Prostate gland (tissue), 2 donors: ENCODE results near the gene CA7. TPM values are rescaled to one million over a fixed set of nuclear protein-coding genes. Genes with fewer than 3 reads are reported as not detected.

Source experiments
- DNase-seq: peaks from one replicate; pipeline ENCODE4 v3.0.0-alpha.2; 2019; ENCODE audit warnings: low spot score
- H3K27ac ChIP-seq, 2 donors: fragments of 200-600 bp; sonication (generic); 2 replicates each; pipeline ENCODE4 v1.5.1; 2017 to 2019
- H3K27me3 ChIP-seq: fragments of 200-600 bp; sonication (generic); replicated peaks from 2 replicates; pipeline ENCODE4 v1.5.1; 2019; ENCODE audit not compliant: insufficient read depth
- H3K36me3 ChIP-seq, 2 donors: fragments of 200-600 bp; sonication (generic); 1 replicate in 1 of 2; 2 replicates in 1 of 2; pipeline versions ENCODE4 v1.5.1 to v1.8.1; 2017 to 2019
- H3K4me1 ChIP-seq: fragments of 200-600 bp; sonication (generic); replicated peaks from 2 replicates; pipeline ENCODE4 v1.5.1; 2019
- H3K4me3 ChIP-seq, 2 donors: fragments of 200-600 bp; sonication (generic); 2 replicates each; pipeline ENCODE4 v1.5.1; 2017 to 2019
- H3K9me3 ChIP-seq: fragments of 200-600 bp; sonication (generic); 2 replicates; pipeline ENCODE4 v1.5.1; 2017
- CTCF ChIP-seq, 4 experiments: fragments of 200-600 bp in 2 of 4; fragments of 450-650 bp in 2 of 4; sonication (generic) in 2 of 4; IDR thresholded peaks; 1 replicate in 3 of 4; 2 replicates in 1 of 4; pipeline ENCODE4 v1.5.1; 2016 to 2019; ENCODE audit warnings: antibody characterized with exemption in 4 of 4, mild to moderate bottlenecking in 2 of 4, moderate library complexity in 2 of 4
- POLR2A ChIP-seq: fragments of 450-650 bp; IDR thresholded peaks from one replicate; pipeline ENCODE4 v1.6.1; 2016; ENCODE audit warnings: antibody characterized with exemption, mild to moderate bottlenecking
- POLR2AphosphoS5 ChIP-seq: sonication (generic); formaldehyde crosslinking; IDR thresholded peaks from one replicate; pipeline ENCODE4 v1.6.1; 2017; ENCODE audit warnings: antibody characterized with exemption
- WGBS: methylation state at CpG from one replicate; pipeline ENCODE4 v1.1.5; 2018; 5-methylcytosine and 5-hydroxymethylcytosine counted together
- intact Hi-C: fragments of 100-400 bp; cut with DNase I; formaldehyde crosslinking; loops from one replicate; pipeline ENCODE4 v1.14.2; 2022
- total RNA-seq, 2 donors: library from RNA; depleted of rRNA; stranded (reverse); fragments of >200 nt; gene quantifications; one replicate each; pipeline ENCODE4 v1.1.0, GENCODE V29; 2016

Gene CA7
- total RNA-seq, 2 donors from 2014 or later, result 1.9 TPM; not detected in 1

GRCh38 chr16:66834746-66835145, 9.5 kb upstream of the CA7 start:
- H3K27ac ChIP-seq, result no peak overlapping the region
- H3K4me3 ChIP-seq, result no peak overlapping the region
- H3K36me3 ChIP-seq, result no peaks in the 10 kb centered on the region
- DNase-seq, result no peak
- TF ChIP-seq POLR2A (no peak), CTCF (IDR thresholded peaks at IDR 0.05) (no peak), POLR2AphosphoS5 (no peak)
- no peaks in the 10 kb centered on the region for H3K27me3 ChIP-seq
- H3K4me1 ChIP-seq, result peaks cover 2% of the 10 kb centered on the region
- WGBS, result 91% methylated on average over 5 of the region's 5 CpGs
- H3K9me3 ChIP-seq, result no peaks in the 10 kb centered on the region
- intact Hi-C loops, result loop anchor here (5.0 kb wide), 1 partner anchor 38 kb away; no protein-coding TSS in a partner anchor

GRCh38 chr16:66840883-66841282, 3.3 kb upstream of the CA7 start:
- H3K9me3 ChIP-seq, result no peaks in the 10 kb centered on the region
- WGBS, result 50% methylated on average over 3 of the region's 3 CpGs

DNA sequence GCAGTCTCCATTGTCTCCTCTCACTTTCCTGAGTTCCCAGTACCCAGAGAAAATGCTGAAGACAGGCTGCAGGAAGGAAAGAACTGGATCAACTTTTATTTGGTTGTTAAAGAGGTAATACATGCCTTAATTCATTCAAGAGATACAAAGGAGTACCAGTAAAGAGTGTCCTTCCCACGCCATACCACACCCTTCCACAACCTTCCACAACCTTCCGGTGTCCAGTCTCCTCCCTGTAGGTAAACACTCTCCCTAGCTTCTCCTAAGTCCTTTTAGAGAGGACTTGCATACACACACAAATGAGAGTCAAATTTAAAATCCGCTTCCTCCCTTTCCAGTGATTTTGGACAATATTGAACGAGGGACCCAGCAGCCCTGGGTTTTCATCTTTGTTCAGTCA, 2.8 kb upstream of the CA7 start:
- no peaks in the 10 kb centered on the region for H3K9me3 ChIP-seq
- H3K4me3 ChIP-seq, result no peak overlapping the region
- H3K27me3 ChIP-seq, result peaks cover 5% of the 10 kb centered on the region
- peaks cover 3% of the 10 kb centered on the region for H3K4me1 ChIP-seq
- DNase-seq, result no peak
- 68% methylated on average over 4 of the region's 4 CpGs for WGBS
- TF ChIP-seq POLR2AphosphoS5, result no peak
- TF ChIP-seq POLR2A, result no peak
- TF ChIP-seq CTCF (IDR thresholded peaks at IDR 0.05), result no peak
- H3K36me3 ChIP-seq, result no peaks in the 10 kb centered on the region
- H3K27ac ChIP-seq, result no peak overlapping the region
- intact Hi-C loops, result no loop called here

More at GRCh38 chr16:66840883-66841282, 3.3 kb upstream of the CA7 start:
- H3K4me3 ChIP-seq, result no peak overlapping the region
- no peak for DNase-seq
- H3K27me3 ChIP-seq, result peaks cover 5% of the 10 kb centered on the region
- TF ChIP-seq CTCF (IDR thresholded peaks at IDR 0.05) (no peak), POLR2A (no peak), POLR2AphosphoS5 (no peak)
- intact Hi-C loops, result no loop called here
- H3K36me3 ChIP-seq, result no peaks in the 10 kb centered on the region
- H3K4me1 ChIP-seq, result peaks cover 3% of the 10 kb centered on the region
- no peak overlapping the region for H3K27ac ChIP-seq

- Histone ChIP-seq H3K4me3 (no peak overlapping the region), H3K27me3 (peaks cover 5% of the 10 kb centered on the region), H3K9me3 (no peaks in the 10 kb centered on the region), H3K27ac (no peak overlapping the region), H3K4me1 (peaks cover 3% of the 10 kb centered on the region), H3K36me3 (no peaks in the 10 kb centered on the region)
- no peak for TF ChIP-seq POLR2A
- no peak for TF ChIP-seq CTCF (IDR thresholded peaks at IDR 0.05)
- TF ChIP-seq POLR2AphosphoS5, result no peak
- 71% methylated on average over 7 of the region's 7 CpGs for WGBS
- intact Hi-C loops, result no loop called here
- DNase-seq, result no peak
Observed at GRCh38 chr16:66842765-66843164, 1.4 kb upstream of the CA7 start.

DNA sequence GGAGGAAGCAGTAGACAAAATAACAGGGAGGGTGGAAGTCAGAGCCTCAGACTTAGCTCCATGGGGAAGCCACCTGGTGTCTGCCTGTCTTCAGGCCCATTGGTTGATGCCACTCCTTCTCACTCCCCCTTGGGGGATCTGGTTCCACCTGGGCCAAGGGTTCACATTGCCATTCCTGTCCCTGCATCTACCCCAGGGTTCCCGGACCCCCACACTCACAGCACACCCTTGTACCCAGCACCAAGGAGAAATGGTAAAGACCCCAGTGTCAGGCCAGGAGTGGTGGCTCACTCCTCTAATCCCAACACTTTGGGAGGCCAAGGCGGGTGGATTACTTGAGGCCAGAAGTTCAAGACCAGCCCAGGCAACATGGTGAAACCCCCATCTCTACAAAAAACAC, 1.0 kb upstream of the CA7 start:
- Histone ChIP-seq H3K9me3 (no peaks in the 10 kb centered on the region), H3K27ac (no peak overlapping the region), H3K4me1 (peaks cover 3% of the 10 kb centered on the region), H3K27me3 (peaks cover 5% of the 10 kb centered on the region), H3K4me3 (no peak overlapping the region), H3K36me3 (no peaks in the 10 kb centered on the region)
- 100% methylated on average over 2 of the region's 2 CpGs for WGBS
- TF ChIP-seq CTCF (IDR thresholded peaks at IDR 0.05) (no peak), POLR2AphosphoS5 (no peak), POLR2A (no peak)
- intact Hi-C loops, result no loop called here
- no peak for DNase-seq
